Measurements from ENCODE around the gene MYO1G. TPM values are rescaled to one million over a fixed set of nuclear protein-coding genes. Genes with fewer than 3 reads are reported as not detected.

Gene MYO1G
- total RNA-seq, 1 experiment from 2014 or later = 0.11 TPM

DNA sequence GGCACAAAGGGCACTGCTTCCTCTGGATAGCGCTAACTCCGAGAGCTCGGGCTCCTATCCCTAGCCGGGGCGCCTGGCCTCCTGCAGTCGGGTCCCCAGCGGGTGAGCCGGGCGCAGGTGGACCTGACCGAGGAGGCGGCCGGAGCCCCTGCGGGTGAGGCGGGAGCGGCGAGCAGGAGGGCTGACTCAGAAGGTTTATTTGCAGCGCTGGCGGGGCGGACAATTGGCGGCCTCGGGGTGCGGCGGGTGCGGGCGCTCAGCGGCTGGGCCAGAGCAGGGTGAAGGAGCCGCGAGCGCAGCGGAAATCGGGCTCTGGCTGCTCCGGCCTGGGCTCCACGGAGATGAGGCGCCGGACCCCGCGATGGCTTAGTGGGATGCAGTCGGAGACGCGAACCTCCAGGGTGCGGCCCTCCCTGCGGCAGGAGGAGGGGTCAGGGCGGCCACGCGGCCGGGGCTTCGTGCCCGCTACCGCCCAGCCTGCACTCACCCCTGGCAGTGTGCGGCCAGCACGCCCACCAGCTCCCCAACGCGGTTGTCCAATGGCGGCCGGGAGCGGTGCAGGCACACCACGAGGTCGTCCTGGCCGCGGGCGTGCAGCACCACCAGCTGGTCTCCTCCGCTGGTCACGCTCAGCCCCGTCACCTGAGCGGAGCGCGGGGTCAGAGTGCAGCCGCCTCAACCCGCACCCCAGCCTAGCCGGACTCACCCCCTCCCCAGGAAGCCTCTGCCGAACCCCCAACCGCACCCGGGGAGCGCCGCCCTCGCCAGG is 16.1 kb downstream of the MYO1G start:
- Histone ChIP-seq H3K9me2 (replicated peaks; ENCODE audit: low read length) (no peaks in the 10 kb centered on the region), H3K4me3 (ENCODE audit: low read length) (no peak overlapping the region), H3K9me3 (ENCODE audit: low read length) (no peaks in the 10 kb centered on the region), H3K4me2 (ENCODE audit: low read length) (no peak overlapping the region), H2AFZ (ENCODE audit: low read length) (no peak overlapping the region), H3K36me3 (ENCODE audit: low read depth, low read length) (no peaks in the 10 kb centered on the region), H4K20me1 (ENCODE audit: low read length) (no peaks in the 10 kb centered on the region), H3K27ac (ENCODE audit: low read length) (no peak overlapping the region), H3K4me1 (ENCODE audit: insufficient read depth, low read length) (no peaks in the 10 kb centered on the region), H3K27me3 (ENCODE audit: low read length) (no peaks in the 10 kb centered on the region), H3K79me2 (ENCODE audit: low read length) (no peaks in the 10 kb centered on the region), H3F3A (ENCODE audit: low read length, unreplicated experiment) (no peaks in the 10 kb centered on the region), H3K9ac (ENCODE audit: low read length) (no peak overlapping the region)
- BruUV-seq (replicated peaks) = no TSS peak
- ATAC-seq = no peak
- POLR2A ChIA-PET (ENCODE audit: unreplicated experiment) = no interaction called here
- CTCF ChIA-PET = no interaction called here
- TF ChIP-seq, protein P1, sequence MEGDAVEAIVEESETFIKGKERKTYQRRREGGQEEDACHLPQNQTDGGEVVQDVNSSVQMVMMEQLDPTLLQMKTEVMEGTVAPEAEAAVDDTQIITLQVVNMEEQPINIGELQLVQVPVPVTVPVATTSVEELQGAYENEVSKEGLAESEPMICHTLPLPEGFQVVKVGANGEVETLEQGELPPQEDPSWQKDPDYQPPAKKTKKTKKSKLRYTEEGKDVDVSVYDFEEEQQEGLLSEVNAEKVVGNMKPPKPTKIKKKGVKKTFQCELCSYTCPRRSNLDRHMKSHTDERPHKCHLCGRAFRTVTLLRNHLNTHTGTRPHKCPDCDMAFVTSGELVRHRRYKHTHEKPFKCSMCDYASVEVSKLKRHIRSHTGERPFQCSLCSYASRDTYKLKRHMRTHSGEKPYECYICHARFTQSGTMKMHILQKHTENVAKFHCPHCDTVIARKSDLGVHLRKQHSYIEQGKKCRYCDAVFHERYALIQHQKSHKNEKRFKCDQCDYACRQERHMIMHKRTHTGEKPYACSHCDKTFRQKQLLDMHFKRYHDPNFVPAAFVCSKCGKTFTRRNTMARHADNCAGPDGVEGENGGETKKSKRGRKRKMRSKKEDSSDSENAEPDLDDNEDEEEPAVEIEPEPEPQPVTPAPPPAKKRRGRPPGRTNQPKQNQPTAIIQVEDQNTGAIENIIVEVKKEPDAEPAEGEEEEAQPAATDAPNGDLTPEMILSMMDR (conservative IDR thresholded peaks at IDR 0.05; ENCODE audit: low read depth, low read length) = no peak
- TF ChIP-seq EZH2 (IDR thresholded peaks at IDR 0.05; ENCODE audit: low read length, unreplicated experiment) (no peak), EZH2phosphoT487 (IDR thresholded peaks at IDR 0.05; ENCODE audit: borderline replicate concordance, low read length) (no peak)
- no peak for DNase-seq
- intact Hi-C loops (cut with micrococcal nuclease) = no loop called here

DNA sequence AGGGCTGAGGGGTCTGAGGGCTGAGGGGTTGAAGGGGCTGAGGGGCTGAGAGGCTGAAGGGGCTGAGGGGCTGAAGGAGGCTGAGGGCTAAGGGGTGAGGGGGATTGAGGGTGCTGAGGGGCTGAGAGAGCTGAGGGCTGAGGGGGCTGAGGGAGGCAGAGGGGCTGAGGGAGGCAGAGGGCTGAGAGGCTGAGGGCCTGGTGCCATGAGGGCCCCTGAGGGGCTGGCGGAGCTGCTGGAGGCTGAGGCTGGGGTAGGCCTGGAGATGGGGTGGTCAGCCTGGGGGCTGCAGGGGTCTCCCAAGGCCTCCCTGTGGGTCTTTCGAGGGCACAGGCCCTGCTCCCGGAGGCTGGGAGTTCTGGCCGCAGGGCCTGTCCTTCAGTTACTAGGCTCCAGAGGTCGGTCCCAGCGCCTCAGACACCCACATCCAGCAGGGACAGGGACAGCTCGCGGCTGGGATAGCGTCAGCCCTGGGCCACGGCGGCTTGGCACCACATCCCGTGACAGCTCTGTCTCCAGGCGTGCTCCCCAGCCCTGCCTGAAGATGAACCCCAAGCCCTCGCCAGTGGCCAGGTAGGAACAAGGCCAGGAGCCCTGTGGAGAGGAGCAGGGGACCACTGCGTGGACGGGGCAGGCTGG is 16.9 kb downstream of the MYO1G start:
- Histone ChIP-seq H3K9ac (ENCODE audit: low read length) (no peak overlapping the region), H2AFZ (ENCODE audit: low read length) (no peak overlapping the region), H3K36me3 (ENCODE audit: low read depth, low read length) (no peaks in the 10 kb centered on the region), H3K4me2 (ENCODE audit: low read length) (no peak overlapping the region), H4K20me1 (ENCODE audit: low read length) (no peaks in the 10 kb centered on the region), H3K4me3 (ENCODE audit: low read length) (no peak overlapping the region), H3K9me3 (ENCODE audit: low read length) (no peaks in the 10 kb centered on the region), H3K9me2 (replicated peaks; ENCODE audit: low read length) (no peaks in the 10 kb centered on the region), H3F3A (ENCODE audit: low read length, unreplicated experiment) (no peaks in the 10 kb centered on the region), H3K4me1 (ENCODE audit: insufficient read depth, low read length) (no peaks in the 10 kb centered on the region), H3K27me3 (ENCODE audit: low read length) (no peaks in the 10 kb centered on the region), H3K27ac (ENCODE audit: low read length) (no peak overlapping the region), H3K79me2 (ENCODE audit: low read length) (no peaks in the 10 kb centered on the region)
- ChIA-PET POLR2A (ENCODE audit: unreplicated experiment) (no interaction called here), CTCF (no interaction called here)
- ATAC-seq = no peak
- no peak for DNase-seq
- no TSS peak for BruUV-seq (replicated peaks)
- TF ChIP-seq EZH2phosphoT487 (IDR thresholded peaks at IDR 0.05; ENCODE audit: borderline replicate concordance, low read length) (no peak), EZH2 (IDR thresholded peaks at IDR 0.05; ENCODE audit: low read length, unreplicated experiment) (no peak)
- TF ChIP-seq, protein P1 (conservative IDR thresholded peaks at IDR 0.05; ENCODE audit: low read depth, low read length) = no peak
- intact Hi-C loops (cut with micrococcal nuclease) = no loop called here

DNA sequence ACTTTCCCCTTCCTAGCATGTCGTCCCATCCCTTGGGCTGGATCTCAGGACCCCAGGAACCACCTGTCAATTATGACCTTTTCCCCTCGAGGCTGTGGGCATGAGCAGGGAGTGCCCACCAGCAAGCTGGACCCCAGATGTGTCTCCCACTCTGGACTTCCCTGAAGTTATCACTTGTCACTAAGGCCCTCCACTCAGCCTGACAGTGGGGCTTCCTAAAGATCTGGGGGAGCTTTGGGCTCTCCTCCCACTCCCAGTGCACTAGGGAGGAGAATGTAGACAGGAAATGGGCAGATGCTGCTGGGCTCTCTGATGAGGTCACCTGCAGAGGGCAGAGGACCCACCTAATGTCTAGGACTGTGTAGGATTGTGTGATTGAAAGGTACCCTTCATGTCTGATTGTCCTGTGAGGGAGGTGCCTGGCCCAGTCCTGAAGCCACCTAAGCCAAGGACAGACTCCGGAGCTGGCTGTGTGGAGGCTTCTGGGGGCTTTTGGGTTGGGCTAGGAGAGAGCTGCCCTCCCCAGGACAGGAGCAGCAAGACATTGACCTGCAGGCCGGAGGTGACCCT is 18.7 kb downstream of the MYO1G start:
- no peaks in the 10 kb centered on the region for H3K9me3 ChIP-seq (ENCODE audit: low read length)
- TF ChIP-seq EZH2 (IDR thresholded peaks at IDR 0.05; ENCODE audit: low read length, unreplicated experiment) = no peak
- no peak for TF ChIP-seq EZH2phosphoT487 (IDR thresholded peaks at IDR 0.05; ENCODE audit: borderline replicate concordance, low read length)
- TF ChIP-seq, protein P1 (conservative IDR thresholded peaks at IDR 0.05; ENCODE audit: low read depth, low read length) = no peak
- no peak for DNase-seq
- H3K79me2 ChIP-seq (ENCODE audit: low read length) = no peaks in the 10 kb centered on the region
- POLR2A ChIA-PET (ENCODE audit: unreplicated experiment) = no interaction called here
- no peaks in the 10 kb centered on the region for H3K9me2 ChIP-seq (replicated peaks; ENCODE audit: low read length)
- no peak overlapping the region for H3K27ac ChIP-seq (ENCODE audit: low read length)
- H3K27me3 ChIP-seq (ENCODE audit: low read length) = no peaks in the 10 kb centered on the region
- no peak overlapping the region for H2AFZ ChIP-seq (ENCODE audit: low read length)
- no peak for ATAC-seq
- H3K4me2 ChIP-seq (ENCODE audit: low read length) = no peak overlapping the region
- H3K36me3 ChIP-seq (ENCODE audit: low read depth, low read length) = no peaks in the 10 kb centered on the region
- no TSS peak for BruUV-seq (replicated peaks)
- CTCF ChIA-PET = no interaction called here
- no peak overlapping the region for H3K4me3 ChIP-seq (ENCODE audit: low read length)
- H3K4me1 ChIP-seq (ENCODE audit: insufficient read depth, low read length) = no peaks in the 10 kb centered on the region
- H3F3A ChIP-seq (ENCODE audit: low read length, unreplicated experiment) = no peaks in the 10 kb centered on the region
- H3K9ac ChIP-seq (ENCODE audit: low read length) = no peak overlapping the region
- intact Hi-C loops (cut with micrococcal nuclease) = no loop called here
- no peaks in the 10 kb centered on the region for H4K20me1 ChIP-seq (ENCODE audit: low read length)
